ENCODE measurements around the gene BCL2L12. TPM values are rescaled to one million over a fixed set of nuclear protein-coding genes. Genes with fewer than 3 reads are reported as not detected.

The BCL2L12 gene
- total RNA-seq, 1 donor from 2014 or later: 50.1 TPM

DNA sequence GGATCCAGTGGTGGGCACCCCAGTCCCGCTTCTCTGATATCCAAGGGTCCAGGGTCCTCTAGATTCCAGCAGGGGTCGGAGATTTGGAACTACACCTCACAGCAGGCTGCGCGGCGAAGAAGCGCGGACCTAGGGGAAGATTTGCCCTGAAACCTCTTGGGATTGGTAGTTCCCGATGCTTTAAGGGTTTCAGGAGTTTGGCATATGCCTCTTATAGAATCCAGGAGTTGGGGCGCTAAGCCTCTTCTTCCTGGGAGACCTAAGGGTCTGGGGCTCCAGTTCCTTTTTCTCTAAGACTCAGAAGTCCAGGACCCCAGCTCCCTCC, 349 bp downstream of the BCL2L12 start:
- Mint-ChIP-seq H3K4me3 (ENCODE audit: unreplicated experiment) (peak overlapping the region; percentile 97), H3K36me3 (ENCODE audit: low read depth, unreplicated experiment) (peaks cover 16% of the 10 kb centered on the region), H3K27ac (ENCODE audit: unreplicated experiment) (peak overlapping the region; percentile 80), H3K27me3 (ENCODE audit: unreplicated experiment) (peaks cover 26% of the 10 kb centered on the region), H3K9me3 (ENCODE audit: unreplicated experiment) (no peaks in the 10 kb centered on the region), H3K4me1 (ENCODE audit: unreplicated experiment) (peaks cover 17% of the 10 kb centered on the region)
- DNase-seq (ENCODE audit: low spot score): no peak
- TF ChIP-seq, protein P1, sequence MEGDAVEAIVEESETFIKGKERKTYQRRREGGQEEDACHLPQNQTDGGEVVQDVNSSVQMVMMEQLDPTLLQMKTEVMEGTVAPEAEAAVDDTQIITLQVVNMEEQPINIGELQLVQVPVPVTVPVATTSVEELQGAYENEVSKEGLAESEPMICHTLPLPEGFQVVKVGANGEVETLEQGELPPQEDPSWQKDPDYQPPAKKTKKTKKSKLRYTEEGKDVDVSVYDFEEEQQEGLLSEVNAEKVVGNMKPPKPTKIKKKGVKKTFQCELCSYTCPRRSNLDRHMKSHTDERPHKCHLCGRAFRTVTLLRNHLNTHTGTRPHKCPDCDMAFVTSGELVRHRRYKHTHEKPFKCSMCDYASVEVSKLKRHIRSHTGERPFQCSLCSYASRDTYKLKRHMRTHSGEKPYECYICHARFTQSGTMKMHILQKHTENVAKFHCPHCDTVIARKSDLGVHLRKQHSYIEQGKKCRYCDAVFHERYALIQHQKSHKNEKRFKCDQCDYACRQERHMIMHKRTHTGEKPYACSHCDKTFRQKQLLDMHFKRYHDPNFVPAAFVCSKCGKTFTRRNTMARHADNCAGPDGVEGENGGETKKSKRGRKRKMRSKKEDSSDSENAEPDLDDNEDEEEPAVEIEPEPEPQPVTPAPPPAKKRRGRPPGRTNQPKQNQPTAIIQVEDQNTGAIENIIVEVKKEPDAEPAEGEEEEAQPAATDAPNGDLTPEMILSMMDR (IDR thresholded peaks at IDR 0.05; ENCODE audit: unreplicated experiment): no peak

DNA sequence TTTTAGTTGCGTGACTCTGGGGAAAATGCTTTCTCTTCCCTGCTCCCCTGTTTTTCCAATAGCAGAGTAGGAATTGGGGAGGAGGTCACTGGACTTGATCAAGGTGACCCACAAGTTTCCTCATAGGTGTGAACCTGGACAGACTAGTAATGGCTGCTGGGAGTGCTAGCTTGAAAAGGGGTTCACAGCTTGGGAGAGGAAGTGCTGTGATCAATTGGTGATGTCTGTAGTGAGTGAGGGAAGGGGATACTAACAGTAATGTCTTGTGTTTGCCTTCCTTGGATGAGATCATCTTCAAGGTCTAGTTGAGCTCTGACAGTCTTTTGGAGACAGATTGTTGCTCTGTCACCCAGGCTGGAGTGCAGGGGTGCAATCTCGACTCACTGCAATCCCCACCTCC, 1.7 kb downstream of the BCL2L12 start:
- H3K27me3 Mint-ChIP-seq (ENCODE audit: unreplicated experiment): peaks cover 18% of the 10 kb centered on the region
- peaks cover 16% of the 10 kb centered on the region for H3K36me3 Mint-ChIP-seq (ENCODE audit: low read depth, unreplicated experiment)
- TF ChIP-seq, protein P1 (IDR thresholded peaks at IDR 0.05; ENCODE audit: unreplicated experiment): no peak
- H3K4me3 Mint-ChIP-seq (ENCODE audit: unreplicated experiment): peak overlapping the region; percentile 97
- peak overlapping the region; percentile 75 for H3K27ac Mint-ChIP-seq (ENCODE audit: unreplicated experiment)
- H3K9me3 Mint-ChIP-seq (ENCODE audit: unreplicated experiment): no peaks in the 10 kb centered on the region
- H3K4me1 Mint-ChIP-seq (ENCODE audit: unreplicated experiment): peaks cover 23% of the 10 kb centered on the region
- no peak for DNase-seq (ENCODE audit: low spot score)

DNA sequence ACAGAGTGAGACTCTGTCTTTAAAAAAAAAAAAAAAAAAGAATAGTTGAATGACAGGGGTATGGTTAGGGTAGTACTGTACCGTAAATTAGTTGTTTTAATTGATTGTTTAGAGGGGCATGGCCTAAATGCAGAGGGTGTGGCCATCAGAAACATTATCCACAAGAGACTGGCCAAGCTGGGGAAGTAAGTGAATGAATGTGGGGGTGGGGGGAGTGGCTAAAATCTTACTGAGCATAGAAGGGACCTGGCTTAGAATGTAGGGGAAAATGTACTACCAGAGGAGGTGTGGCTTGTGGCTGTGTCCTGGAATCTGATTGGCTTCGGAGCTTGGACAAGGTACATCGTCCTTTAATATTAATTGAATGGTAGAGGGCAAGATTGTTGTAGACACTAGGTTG, 3.8 kb downstream of the BCL2L12 start:
- TF ChIP-seq, protein P1 (IDR thresholded peaks at IDR 0.05; ENCODE audit: unreplicated experiment): no peak
- H3K27ac Mint-ChIP-seq (ENCODE audit: unreplicated experiment): no peak overlapping the region
- peaks cover 12% of the 10 kb centered on the region for H3K36me3 Mint-ChIP-seq (ENCODE audit: low read depth, unreplicated experiment)
- H3K27me3 Mint-ChIP-seq (ENCODE audit: unreplicated experiment): peaks cover 14% of the 10 kb centered on the region
- DNase-seq (ENCODE audit: low spot score): no peak
- no peaks in the 10 kb centered on the region for H3K9me3 Mint-ChIP-seq (ENCODE audit: unreplicated experiment)
- H3K4me1 Mint-ChIP-seq (ENCODE audit: unreplicated experiment): peaks cover 18% of the 10 kb centered on the region
- peak overlapping the region; percentile 1 for H3K4me3 Mint-ChIP-seq (ENCODE audit: unreplicated experiment)

DNA sequence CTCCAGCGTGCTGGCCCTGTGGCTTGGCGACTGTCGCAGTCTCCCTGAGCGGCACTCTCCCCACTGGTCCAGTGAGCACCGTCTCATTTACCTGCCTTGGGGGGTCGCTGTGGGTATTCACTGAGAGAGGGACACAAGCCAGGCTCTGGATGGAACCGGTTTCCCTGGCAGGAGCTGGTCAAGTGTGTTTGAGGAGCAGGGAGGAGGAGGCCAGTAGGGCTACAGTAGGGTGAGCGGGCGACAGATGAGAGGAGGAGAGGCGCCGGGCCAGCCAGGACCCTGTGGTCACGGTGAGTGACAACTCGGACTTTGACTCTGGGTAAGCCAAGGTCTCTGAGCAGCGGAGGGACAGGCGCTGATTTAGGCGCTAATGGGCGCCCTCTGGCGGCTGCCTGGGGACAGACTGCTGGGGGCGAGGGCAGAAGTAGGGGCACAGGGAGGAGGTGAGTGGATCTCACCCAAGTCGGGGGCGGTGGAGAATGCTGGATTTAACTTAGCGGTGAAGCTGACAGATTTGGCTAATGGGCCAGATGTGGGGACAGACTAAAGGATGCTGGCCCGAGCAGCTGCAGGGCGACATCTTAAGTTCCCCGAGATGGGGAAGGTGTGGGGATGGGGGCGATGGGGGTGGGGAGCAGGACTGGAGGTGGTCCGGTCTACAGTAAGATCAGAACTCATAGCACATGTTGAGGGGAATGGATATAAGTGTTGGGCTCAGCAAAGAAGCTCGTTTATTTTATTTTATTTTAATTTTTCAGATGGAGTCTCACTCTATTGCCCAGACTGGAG, 6.6 kb downstream of the BCL2L12 start:
- peaks cover 13% of the 10 kb centered on the region for H3K4me1 Mint-ChIP-seq (ENCODE audit: unreplicated experiment)
- peak overlapping the region; percentile 20 for H3K27ac Mint-ChIP-seq (ENCODE audit: unreplicated experiment)
- no peaks in the 10 kb centered on the region for H3K9me3 Mint-ChIP-seq (ENCODE audit: unreplicated experiment)
- H3K27me3 Mint-ChIP-seq (ENCODE audit: unreplicated experiment): peaks cover 8% of the 10 kb centered on the region
- H3K4me3 Mint-ChIP-seq (ENCODE audit: unreplicated experiment): peak overlapping the region; percentile 70
- peak; percentile 90 for DNase-seq (ENCODE audit: low spot score)
- TF ChIP-seq, protein P1 (IDR thresholded peaks at IDR 0.05; ENCODE audit: unreplicated experiment): peak; percentile 73
- H3K36me3 Mint-ChIP-seq (ENCODE audit: low read depth, unreplicated experiment): peaks cover 10% of the 10 kb centered on the region

DNA sequence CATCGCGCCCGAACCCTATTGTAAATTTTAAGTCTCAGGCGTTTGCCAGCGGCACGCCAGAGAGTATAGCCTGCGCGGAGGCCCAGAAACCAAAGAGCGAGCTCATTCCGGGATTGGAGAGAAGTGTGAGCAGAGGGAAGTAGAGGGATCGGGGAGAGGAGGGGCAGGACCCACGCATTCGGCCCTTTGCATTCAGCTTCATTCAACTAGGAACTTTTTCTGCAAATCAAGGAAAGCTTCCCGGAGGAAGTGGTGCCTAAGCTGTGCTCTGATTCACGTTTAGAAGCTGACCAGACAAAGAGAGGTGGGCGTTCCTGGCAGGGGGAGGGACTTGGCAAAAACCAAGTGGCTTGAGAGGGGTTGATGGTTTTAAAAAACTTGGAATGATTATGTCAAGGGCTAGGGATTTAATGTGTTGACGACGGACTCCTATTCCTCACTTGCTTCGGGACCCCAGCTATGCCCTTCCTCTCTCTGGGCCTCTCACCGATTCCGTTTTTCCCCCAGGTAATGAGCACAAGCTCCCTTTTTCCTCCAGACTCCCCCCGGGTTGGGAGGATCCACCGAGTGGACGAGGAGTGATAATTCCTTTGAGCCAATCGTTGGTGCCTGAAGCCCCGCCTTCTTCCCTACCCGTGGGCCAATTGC, 10.5 kb downstream of the BCL2L12 start:
- H3K9me3 Mint-ChIP-seq (ENCODE audit: unreplicated experiment): no peaks in the 10 kb centered on the region
- peak overlapping the region; percentile 99 for H3K27ac Mint-ChIP-seq (ENCODE audit: unreplicated experiment)
- TF ChIP-seq, protein P1 (IDR thresholded peaks at IDR 0.05; ENCODE audit: unreplicated experiment): no peak
- peaks cover 30% of the 10 kb centered on the region for H3K4me1 Mint-ChIP-seq (ENCODE audit: unreplicated experiment)
- peak; percentile 68 for DNase-seq (ENCODE audit: low spot score)
- H3K4me3 Mint-ChIP-seq (ENCODE audit: unreplicated experiment): peak overlapping the region; percentile 98
- peaks cover 12% of the 10 kb centered on the region for H3K36me3 Mint-ChIP-seq (ENCODE audit: low read depth, unreplicated experiment)
- H3K27me3 Mint-ChIP-seq (ENCODE audit: unreplicated experiment): peaks cover 4% of the 10 kb centered on the region

Data from endothelial cell (in vitro differentiated cells).